GM23248 (cell line): ENCODE measurements around the gene PTPRN2. TPM values are rescaled to one million over a fixed set of nuclear protein-coding genes. Genes with fewer than 3 reads are reported as not detected.

Experiments
- DNase-seq: peaks from one replicate; pipeline ENCODE4 v3.0.0-alpha.2; 2015
- H2AFZ ChIP-seq: fragments of 200-600 bp; sonication (generic); 2 replicates; pipeline ENCODE4 v1.6.1; 2016; ENCODE audit warnings: antibody characterized with exemption
- H3F3A ChIP-seq: fragments of 200-600 bp; sonication (generic); 2 replicates; pipeline ENCODE4 v1.6.1; 2016; ENCODE audit warnings: mild to moderate bottlenecking, antibody characterized with exemption, mixed run types; ENCODE audit not compliant: insufficient read depth
- H3K27ac ChIP-seq: fragments of 200-600 bp; sonication (generic); 2 replicates; pipeline ENCODE4 v1.5.1; 2016; ENCODE audit warnings: mild to moderate bottlenecking
- H3K27me3 ChIP-seq: fragments of 200-600 bp; sonication (generic); replicated peaks from 2 replicates; pipeline ENCODE4 v1.6.1; 2016; ENCODE audit warnings: mild to moderate bottlenecking; ENCODE audit not compliant: insufficient read depth
- H3K36me3 ChIP-seq: fragments of 200-600 bp; sonication (generic); 2 replicates; pipeline ENCODE4 v1.6.1; 2016; ENCODE audit warnings: low read depth, mild to moderate bottlenecking
- H3K4me1 ChIP-seq: fragments of 200-600 bp; sonication (generic); 2 replicates; pipeline ENCODE4 v1.6.1; 2016; ENCODE audit warnings: mild to moderate bottlenecking; ENCODE audit not compliant: insufficient read depth
- H3K4me2 ChIP-seq: fragments of 200-600 bp; sonication (generic); one replicate; pipeline ENCODE4 v1.6.1; 2016; ENCODE audit warnings: mild to moderate bottlenecking; ENCODE audit not compliant: unreplicated experiment
- H3K4me3 ChIP-seq: fragments of 200-600 bp; sonication (generic); 2 replicates; pipeline ENCODE4 v1.5.1; 2016; ENCODE audit warnings: mild to moderate bottlenecking
- H3K79me2 ChIP-seq: fragments of 200-600 bp; sonication (generic); 2 replicates; pipeline ENCODE4 v1.6.1; 2016; ENCODE audit warnings: mild to moderate bottlenecking; ENCODE audit not compliant: insufficient read depth
- H3K9ac ChIP-seq: fragments of 200-600 bp; sonication (generic); 2 replicates; pipeline ENCODE4 v1.6.1; 2016; ENCODE audit warnings: mild to moderate bottlenecking
- H3K9me2 ChIP-seq: fragments of 200-600 bp; sonication (generic); 2 replicates; pipeline ENCODE4 v1.6.1; 2016; ENCODE audit warnings: mixed run types, mild to moderate bottlenecking, moderate library complexity; ENCODE audit not compliant: insufficient read depth
- H3K9me3 ChIP-seq: fragments of 200-600 bp; sonication (generic); one replicate; pipeline ENCODE4 v1.6.1; 2017; ENCODE audit warnings: low read depth
- H4K20me1 ChIP-seq: fragments of 200-600 bp; sonication (generic); 2 replicates; pipeline ENCODE4 v1.6.0; 2016; ENCODE audit not compliant: insufficient read depth
- EZH2 ChIP-seq: fragments of 200-600 bp; sonication (generic); IDR thresholded peaks from 2 replicates; pipeline ENCODE4 v1.6.1; 2018; ENCODE audit warnings: antibody characterized with exemption, mild to moderate bottlenecking; ENCODE audit not compliant: insufficient read depth, poor library complexity, severe bottlenecking
- EZH2phosphoT487 ChIP-seq: fragments of 200-600 bp; sonication (generic); IDR thresholded peaks from 2 replicates; pipeline ENCODE4 v1.6.1; 2018; ENCODE audit warnings: antibody characterized with exemption, moderate library complexity, mild to moderate bottlenecking, low read depth; ENCODE audit not compliant: insufficient read depth
- WGBS, 2 experiments: methylation state at CpG; one replicate each; pipeline ENCODE4 v1.1.6; 2015 to 2017; ENCODE audit warnings: low lambda C conversion rate in 2 of 2, low coverage in 1 of 2; ENCODE audit errors: missing lambda C conversion rate in 2 of 2; 5-methylcytosine and 5-hydroxymethylcytosine counted together
- in situ Hi-C: fragments of 300-500 bp; cut with MboI; formaldehyde crosslinking; loops from 2 replicates; pipeline ENCODE4 v1.15.0; 2020
- polyA plus RNA-seq: library from polyadenylated mRNA; unstranded; fragments of >200 nt; fragmentation: Nextera tagmentation; extraction: Ambion mirVana; gene quantifications from 2 replicates; pipeline ENCODE4 v1.2.1, GENCODE V29; 2016
- total RNA-seq: library from RNA; depleted of rRNA; stranded (reverse); fragments of >200 nt; shearing (Covaris generic); gene quantifications from 2 replicates; pipeline ENCODE4 v1.2.3, GENCODE V29; 2014

PTPRN2 gene
- total and polyA plus RNA-seq, 2 experiments from 2014 or later: 0.13 TPM; not detected in 1

DNA sequence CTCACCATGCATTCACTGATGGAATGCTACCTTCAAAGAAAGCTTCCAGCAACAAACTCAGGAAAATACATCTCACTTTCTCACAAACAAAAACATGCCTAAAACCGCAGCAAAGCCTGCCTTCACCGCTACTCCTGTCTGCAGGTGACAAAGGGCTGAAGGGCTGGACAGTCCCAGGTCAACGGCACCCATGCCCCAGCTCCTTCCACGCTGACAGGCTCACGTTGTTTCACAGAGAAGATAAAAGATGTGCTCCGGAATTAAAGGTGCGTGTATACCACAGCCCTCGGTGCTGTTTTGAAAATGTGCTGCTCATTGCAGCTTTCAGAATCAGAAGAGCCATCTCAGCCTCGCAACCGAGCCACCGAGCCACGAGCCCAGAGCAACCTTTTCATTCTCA lies 445.0 kb downstream of the PTPRN2 start:
- no peak overlapping the region for H3K27ac ChIP-seq
- H3K4me2 ChIP-seq: no peak overlapping the region
- no peak overlapping the region for H3K4me3 ChIP-seq
- H3K9me3 ChIP-seq: no peaks in the 10 kb centered on the region
- H3K36me3 ChIP-seq: no peaks in the 10 kb centered on the region
- H3K79me2 ChIP-seq: no peaks in the 10 kb centered on the region
- DNase-seq: no peak
- in situ Hi-C loops: no loop called here
- H3K27me3 ChIP-seq: no peaks in the 10 kb centered on the region
- H3K9ac ChIP-seq: no peak overlapping the region
- 29 to 32% methylated on average over 12 of the region's 12 CpGs for WGBS, 2 experiments
- no peaks in the 10 kb centered on the region for H4K20me1 ChIP-seq
- no peaks in the 10 kb centered on the region for H3K4me1 ChIP-seq
- TF ChIP-seq EZH2phosphoT487 (no peak), EZH2 (no peak)
- no peaks in the 10 kb centered on the region for H3F3A ChIP-seq
- H2AFZ ChIP-seq: no peak overlapping the region
- H3K9me2 ChIP-seq: no peaks in the 10 kb centered on the region

DNA sequence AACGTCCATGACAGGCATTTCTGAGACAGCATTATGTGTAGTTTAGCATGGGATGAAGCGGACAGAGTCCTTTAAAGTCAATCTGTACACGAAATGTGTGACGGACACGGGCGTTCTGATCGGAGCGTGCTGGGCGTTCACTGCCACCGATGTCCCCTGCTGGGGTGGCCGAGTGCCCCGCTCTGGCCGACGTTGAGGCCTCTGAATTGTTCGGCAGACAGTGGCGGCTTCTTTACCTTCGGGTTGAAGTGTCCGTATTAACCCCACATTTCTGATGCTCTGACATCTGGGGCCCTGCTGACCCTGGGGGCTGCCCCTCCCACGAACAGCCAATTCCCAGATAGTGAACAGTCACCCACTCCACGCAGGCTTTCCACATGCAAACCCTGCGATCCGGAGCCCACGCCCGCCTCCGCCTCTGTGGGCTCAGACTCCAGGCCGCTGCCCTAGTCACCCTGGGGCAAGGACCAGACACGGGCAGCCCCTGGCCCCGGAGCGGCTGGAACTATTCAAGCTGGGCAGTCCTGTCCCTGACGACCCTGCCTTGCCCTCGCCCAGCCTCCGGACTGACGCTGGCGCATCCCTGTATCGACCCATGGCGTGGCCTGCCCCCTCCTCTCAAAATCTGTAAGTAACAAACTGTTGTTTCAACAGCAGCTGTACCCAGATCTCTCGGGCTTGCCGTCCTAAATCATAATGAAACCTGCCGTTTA lies 445.7 kb downstream of the PTPRN2 start:
- Histone ChIP-seq H3F3A (no peaks in the 10 kb centered on the region), H3K4me3 (no peak overlapping the region), H3K36me3 (no peaks in the 10 kb centered on the region), H2AFZ (no peak overlapping the region), H3K9me2 (no peaks in the 10 kb centered on the region), H3K4me2 (no peak overlapping the region), H3K27me3 (no peaks in the 10 kb centered on the region), H3K9me3 (no peaks in the 10 kb centered on the region), H3K79me2 (no peaks in the 10 kb centered on the region), H4K20me1 (no peaks in the 10 kb centered on the region), H3K9ac (no peak overlapping the region), H3K4me1 (no peaks in the 10 kb centered on the region), H3K27ac (no peak overlapping the region)
- DNase-seq: no peak
- in situ Hi-C loops: no loop called here
- TF ChIP-seq EZH2phosphoT487 (no peak), EZH2 (no peak)
- WGBS, 2 experiments: 66 to 69% methylated on average over 39 of the region's 39 CpGs

DNA sequence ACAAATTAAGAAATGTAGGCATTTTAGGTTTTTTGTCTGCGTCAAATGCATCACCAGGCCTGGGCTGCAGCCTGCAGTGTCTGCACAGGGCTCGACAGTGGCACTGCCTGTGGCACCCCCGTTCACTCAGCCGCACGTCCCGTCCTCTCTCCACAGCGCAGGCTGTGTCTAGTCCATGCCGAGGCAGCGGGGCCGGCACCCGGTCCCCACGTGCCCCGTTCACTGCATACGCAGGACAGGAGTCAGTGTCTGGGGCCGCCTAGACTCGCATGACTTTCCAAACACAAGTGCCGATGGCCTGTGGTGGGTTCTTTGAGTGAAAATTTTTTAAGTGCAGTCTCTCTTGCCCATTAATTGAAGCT lies 446.4 kb downstream of the PTPRN2 start:
- H3F3A ChIP-seq: no peaks in the 10 kb centered on the region
- H3K9ac ChIP-seq: no peak overlapping the region
- no peak overlapping the region for H3K4me2 ChIP-seq
- H3K79me2 ChIP-seq: no peaks in the 10 kb centered on the region
- no peak overlapping the region for H3K4me3 ChIP-seq
- no peak for DNase-seq
- no peaks in the 10 kb centered on the region for H4K20me1 ChIP-seq
- no peak for TF ChIP-seq EZH2
- TF ChIP-seq EZH2phosphoT487: no peak
- no peaks in the 10 kb centered on the region for H3K36me3 ChIP-seq
- no peaks in the 10 kb centered on the region for H3K9me2 ChIP-seq
- no peaks in the 10 kb centered on the region for H3K9me3 ChIP-seq
- H3K4me1 ChIP-seq: no peaks in the 10 kb centered on the region
- H2AFZ ChIP-seq: no peak overlapping the region
- 58 to 72% methylated on average over 16 to 17 of the region's 17 CpGs for WGBS, 2 experiments
- no peak overlapping the region for H3K27ac ChIP-seq
- H3K27me3 ChIP-seq: no peaks in the 10 kb centered on the region
- in situ Hi-C loops: no loop called here

DNA sequence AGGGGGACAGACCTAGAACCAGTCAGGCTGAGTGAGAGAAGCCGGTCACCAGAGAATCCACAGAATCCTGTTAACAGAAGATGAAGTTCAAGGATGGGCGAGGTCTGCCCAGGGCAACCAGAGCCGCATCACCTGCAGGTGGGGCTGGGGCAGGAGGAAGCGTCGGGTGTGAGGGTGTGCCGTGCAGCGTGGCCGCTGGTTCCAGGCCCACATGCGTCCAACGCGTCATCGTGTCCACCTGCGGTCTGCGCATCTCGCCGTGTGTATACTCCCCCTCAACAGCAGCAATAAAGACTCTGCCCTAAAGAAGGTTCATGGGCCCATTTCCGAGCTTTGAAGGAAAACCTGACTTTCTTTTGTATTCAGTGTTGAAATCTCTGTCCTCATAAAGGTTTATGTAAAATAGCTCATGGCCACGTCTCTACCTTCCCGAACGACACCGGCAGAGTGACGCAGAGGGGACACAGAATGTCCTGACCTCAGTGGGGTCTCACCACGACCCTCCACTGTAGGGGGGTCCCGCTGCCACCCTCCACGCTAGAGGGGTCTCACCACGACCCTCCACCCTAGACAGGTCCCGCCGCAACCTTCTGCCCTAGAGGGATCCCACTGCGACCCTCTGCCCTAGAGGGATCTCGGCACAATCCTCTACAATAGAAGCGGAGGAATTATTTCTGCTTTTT lies 446.9 kb downstream of the PTPRN2 start:
- no peak overlapping the region for H3K9ac ChIP-seq
- H3F3A ChIP-seq: no peaks in the 10 kb centered on the region
- H3K79me2 ChIP-seq: no peaks in the 10 kb centered on the region
- no peaks in the 10 kb centered on the region for H3K9me2 ChIP-seq
- no peaks in the 10 kb centered on the region for H3K9me3 ChIP-seq
- no peak overlapping the region for H2AFZ ChIP-seq
- no peaks in the 10 kb centered on the region for H4K20me1 ChIP-seq
- DNase-seq: no peak
- no peak overlapping the region for H3K27ac ChIP-seq
- in situ Hi-C loops: no loop called here
- H3K4me1 ChIP-seq: no peaks in the 10 kb centered on the region
- WGBS, 2 experiments: 69 to 71% methylated on average over 31 of the region's 31 CpGs
- H3K4me3 ChIP-seq: no peak overlapping the region
- H3K27me3 ChIP-seq: no peaks in the 10 kb centered on the region
- TF ChIP-seq EZH2 (no peak), EZH2phosphoT487 (no peak)
- H3K4me2 ChIP-seq: no peak overlapping the region
- no peaks in the 10 kb centered on the region for H3K36me3 ChIP-seq
